H1 (cell line): Measurements from ENCODE around the gene FCN2. TPM values are rescaled to one million over a fixed set of nuclear protein-coding genes. Genes with fewer than 3 reads are reported as not detected.

Source experiments
- CTCF ChIA-PET: fragments of 300-600 bp; sonication (Branson Sonifier 250); formaldehyde crosslinking; loops from one replicate; lab custom pipeline; 2021; ENCODE audit not compliant: partially characterized antibody; lab: Charles Lee
- POLR2A ChIA-PET: fragments of 300-600 bp; sonication (Branson Sonifier 250); formaldehyde crosslinking; loops from one replicate; lab custom pipeline; 2021; ENCODE audit warnings: inconsistent platforms; ENCODE audit not compliant: partially characterized antibody; lab: Charles Lee
- DNase-seq, 2 experiments: peaks; one replicate each; pipeline versions ENCODE4 v3.0.0 to v3.0.0-alpha.2; 2010 to 2022; ENCODE audit warnings: low spot score in 2 of 2, low read depth in 1 of 2, mixed read lengths in 1 of 2
- FAIRE-seq: peaks from 2 replicates; lab custom pipeline; 2011; peaks lifted over from hg19 to GRCh38; lab: Jason Lieb, UNC
- H2AFZ ChIP-seq: 2 replicates; pipeline ENCODE4 v1.8.1; 2012; ENCODE audit warnings: low read length, inconsistent platforms
- H2AK5ac ChIP-seq: 2 replicates; pipeline ENCODE4 v1.6.1; 2013; ENCODE audit warnings: low read depth, low read length
- H2BK120ac ChIP-seq: replicated peaks from 2 replicates; pipeline ENCODE3; 2013; ENCODE audit warnings: low read depth, low read length, inconsistent platforms
- H2BK12ac ChIP-seq: 2 replicates; pipeline ENCODE4 v1.6.1; 2013; ENCODE audit warnings: low read depth, low read length
- H2BK15ac ChIP-seq: 2 replicates; pipeline ENCODE4 v1.6.1; 2013; ENCODE audit warnings: low read length
- H2BK20ac ChIP-seq: 2 replicates; pipeline ENCODE4 v1.6.1; 2013; ENCODE audit warnings: low read length
- H2BK5ac ChIP-seq: 2 replicates; pipeline ENCODE4 v1.6.1; 2013; ENCODE audit warnings: low read depth, low read length
- H3K14ac ChIP-seq: 2 replicates; pipeline ENCODE4 v1.6.1; 2013; ENCODE audit warnings: inconsistent platforms; ENCODE audit not compliant: insufficient read length
- H3K18ac ChIP-seq: 2 replicates; pipeline ENCODE4 v1.6.1; 2013; ENCODE audit warnings: low read length; ENCODE audit errors: extremely low read depth
- H3K23ac ChIP-seq: 2 replicates; pipeline ENCODE4 v1.6.1; 2013; ENCODE audit warnings: inconsistent platforms; ENCODE audit not compliant: insufficient read length
- H3K23me2 ChIP-seq: 2 replicates; pipeline ENCODE4 v1.6.1; 2013; ENCODE audit warnings: low read depth, low read length
- H3K27ac ChIP-seq: 2 replicates; pipeline ENCODE4 v1.6.1; 2011; ENCODE audit warnings: low read depth, low read length, inconsistent platforms
- H3K27me3 ChIP-seq, 4 experiments: replicated peaks in 1 of 4; 1 replicate in 1 of 4; 2 replicates in 3 of 4; pipeline versions ENCODE4 v1.6.1 to v1.8.1; 2011 to 2013; ENCODE audit warnings: low read length in 3 of 4, mild to moderate bottlenecking in 3 of 4, inconsistent platforms in 2 of 4, mixed read lengths in 2 of 4, moderate library complexity in 1 of 4; ENCODE audit not compliant: control insufficient read depth in 3 of 4, insufficient read depth in 3 of 4; ENCODE audit errors: extremely low read depth in 1 of 4
- H3K36me3 ChIP-seq, 4 experiments: 2 replicates each; pipeline versions ENCODE4 v1.6.1 to v1.8.1; 2011 to 2013; ENCODE audit warnings: mild to moderate bottlenecking in 4 of 4, low read length in 3 of 4, moderate library complexity in 2 of 4, control low read depth in 1 of 4, inconsistent platforms in 1 of 4; ENCODE audit not compliant: insufficient read depth in 4 of 4, control insufficient read depth in 2 of 4
- H3K4ac ChIP-seq: replicated peaks from 2 replicates; pipeline ENCODE3; 2013; ENCODE audit warnings: low read length, low read depth, mixed read lengths, inconsistent platforms; ENCODE audit not compliant: insufficient read length
- H3K4me1 ChIP-seq, 4 experiments: replicated peaks in 1 of 4; 1 replicate in 1 of 4; 2 replicates in 3 of 4; pipeline versions ENCODE4 v1.6.1 to v1.8.1; 2011 to 2013; ENCODE audit warnings: low read length in 3 of 4, inconsistent platforms in 2 of 4, mixed read lengths in 1 of 4; ENCODE audit not compliant: insufficient read depth in 4 of 4, control insufficient read depth in 3 of 4
- H3K4me2 ChIP-seq, 2 experiments: 2 replicates each; pipeline versions ENCODE4 v1.6.1 to v1.8.1; 2011 to 2013; ENCODE audit warnings: low read depth in 2 of 2, low read length in 2 of 2, control low read depth in 1 of 2, inconsistent platforms in 1 of 2, mild to moderate bottlenecking in 1 of 2; ENCODE audit not compliant: insufficient read depth in 1 of 2
- H3K4me3 ChIP-seq, 4 experiments: fragments of 200-600, 300-600 bp in 1 of 4; sonication (generic), shearing (Covaris generic), sonication (Bioruptor Twin) in 1 of 4; 2 replicates each; pipeline versions ENCODE4 v1.5.1 to v1.8.1; 2011 to 2016; ENCODE audit warnings: low read length in 4 of 4, low read depth in 3 of 4, control low read depth in 2 of 4, inconsistent platforms in 2 of 4, mild to moderate bottlenecking in 2 of 4, mixed read lengths in 1 of 4, moderate library complexity in 1 of 4; ENCODE audit not compliant: insufficient read depth in 2 of 4; ENCODE audit errors: extremely low read depth in 1 of 4
- H3K56ac ChIP-seq: replicated peaks from 2 replicates; pipeline ENCODE3; 2013; ENCODE audit warnings: low read depth, mild to moderate bottlenecking, mixed read lengths, low read length, inconsistent platforms; ENCODE audit not compliant: insufficient read length
- H3K79me1 ChIP-seq: 2 replicates; pipeline ENCODE4 v1.6.1; 2013; ENCODE audit warnings: low read depth, low read length, control low read depth
- H3K79me2 ChIP-seq, 2 experiments: 2 replicates each; pipeline versions ENCODE4 v1.6.1 to v1.8.1; 2012 to 2013; ENCODE audit warnings: low read length in 2 of 2, mild to moderate bottlenecking in 2 of 2, inconsistent platforms in 1 of 2; ENCODE audit not compliant: insufficient read depth in 2 of 2, control insufficient read depth in 1 of 2
- H3K9ac ChIP-seq, 4 experiments: replicated peaks in 1 of 4; 1 replicate in 1 of 4; 2 replicates in 3 of 4; pipeline versions ENCODE4 v1.6.1 to v1.8.1; 2011 to 2013; ENCODE audit warnings: low read depth in 3 of 4, low read length in 3 of 4, control low read depth in 2 of 4, mild to moderate bottlenecking in 2 of 4, moderate library complexity in 2 of 4, inconsistent platforms in 1 of 4; ENCODE audit errors: extremely low read depth in 1 of 4
- H3K9me3 ChIP-seq, 2 experiments: 2 replicates each; pipeline versions ENCODE4 v1.6.1 to v1.8.1; 2012 to 2013; ENCODE audit warnings: mild to moderate bottlenecking in 2 of 2, moderate library complexity in 2 of 2, control low read depth in 1 of 2, inconsistent platforms in 1 of 2, low read depth in 1 of 2, low read length in 1 of 2, mixed read lengths in 1 of 2; ENCODE audit not compliant: insufficient read depth in 2 of 2
- H4K20me1 ChIP-seq, 2 experiments: replicated peaks in 1 of 2; 2 replicates each; pipeline versions ENCODE3 to v1.8.1; 2011 to 2013; ENCODE audit warnings: inconsistent platforms in 2 of 2, low read length in 2 of 2, mild to moderate bottlenecking in 1 of 2; ENCODE audit not compliant: insufficient read depth in 2 of 2, control insufficient read depth in 1 of 2
- H4K5ac ChIP-seq: 2 replicates; pipeline ENCODE4 v1.6.1; 2013; ENCODE audit warnings: low read length, low read depth, mixed read lengths, inconsistent platforms; ENCODE audit not compliant: insufficient read length
- H4K8ac ChIP-seq: 2 replicates; pipeline ENCODE4 v1.8.0; 2013; ENCODE audit warnings: mild to moderate bottlenecking, moderate library complexity, low read length, inconsistent platforms; ENCODE audit not compliant: insufficient read depth; ENCODE audit errors: extremely low read depth
- H4K91ac ChIP-seq: replicated peaks from 2 replicates; pipeline ENCODE3; 2013; ENCODE audit warnings: low read length, mixed read lengths, inconsistent platforms; ENCODE audit not compliant: insufficient read length
- ATF3 ChIP-seq: IDR thresholded peaks from 2 replicates; pipeline ENCODE4 v1.6.1; 2011; ENCODE audit warnings: low read depth, mild to moderate bottlenecking, low read length; ENCODE audit not compliant: insufficient read depth
- BCL11A ChIP-seq, 2 experiments: IDR thresholded peaks; one replicate each; pipeline ENCODE4 v1.6.1; 2011; ENCODE audit warnings: low read depth in 2 of 2, low read length in 2 of 2, mild to moderate bottlenecking in 2 of 2
- CHD1 ChIP-seq: IDR thresholded peaks from 2 replicates; pipeline ENCODE4 v1.6.1; 2012; ENCODE audit warnings: low read depth, low read length, improper control_type of control experiment
- EZH2 ChIP-seq: fragments of 200-600 bp; sonication (generic); IDR thresholded peaks from 2 replicates; pipeline ENCODE4 v1.7.1; 2012; ENCODE audit warnings: low read depth, mild to moderate bottlenecking, moderate library complexity, low read length, inconsistent platforms; ENCODE audit not compliant: severe bottlenecking
- GABPA ChIP-seq: IDR thresholded peaks from 2 replicates; pipeline ENCODE4 v1.6.1; 2011; ENCODE audit warnings: mild to moderate bottlenecking, low read length, moderate library complexity, borderline replicate concordance; ENCODE audit not compliant: insufficient read depth
- KDM5A ChIP-seq: fragments of 200-600 bp; IDR thresholded peaks from 2 replicates; pipeline ENCODE4 v1.7.1; 2012; ENCODE audit warnings: mild to moderate bottlenecking, low read length, inconsistent platforms, mixed read lengths
- MAFK ChIP-seq: IDR thresholded peaks from 2 replicates; pipeline ENCODE4 v1.6.1; 2012; ENCODE audit warnings: low read depth, mild to moderate bottlenecking, improper control_type of control experiment, low read length
- POLR2A ChIP-seq, 2 experiments: IDR thresholded peaks; 1 replicate in 1 of 2; 2 replicates in 1 of 2; pipeline ENCODE4 v1.6.1; 2011; ENCODE audit warnings: low read depth in 2 of 2, low read length in 2 of 2, mild to moderate bottlenecking in 2 of 2; ENCODE audit errors: control extremely low read depth in 1 of 2
- POU5F1 ChIP-seq: IDR thresholded peaks from 2 replicates; pipeline ENCODE4 v1.6.1; 2011; ENCODE audit warnings: low read depth, mild to moderate bottlenecking, low read length, moderate library complexity
- RFX5 ChIP-seq: IDR thresholded peaks from 2 replicates; pipeline ENCODE4 v1.6.1; 2011; ENCODE audit warnings: low read depth, low read length, improper control_type of control experiment, borderline replicate concordance
- SAP30 ChIP-seq: fragments of 300-600 bp; sonication (generic); IDR thresholded peaks from 2 replicates; pipeline ENCODE4 v1.7.1; 2012; ENCODE audit warnings: low read length, moderate library complexity, mild to moderate bottlenecking, inconsistent platforms; ENCODE audit not compliant: insufficient read depth, insufficient replicate concordance
- SRF ChIP-seq: IDR thresholded peaks from 2 replicates; pipeline ENCODE4 v1.6.1; 2011; ENCODE audit warnings: mild to moderate bottlenecking, low read depth, low read length, moderate library complexity
- TBP ChIP-seq: IDR thresholded peaks from 2 replicates; pipeline ENCODE4 v1.6.1; 2011; ENCODE audit warnings: low read depth, low read length, improper control_type of control experiment
- TCF12 ChIP-seq: IDR thresholded peaks from 2 replicates; pipeline ENCODE4 v1.6.1; 2011; ENCODE audit warnings: low read depth, mild to moderate bottlenecking, low read length
- WGBS, 2 experiments: shearing (Covaris generic) in 1 of 2; methylation state at CpG; one replicate each; pipeline versions ENCODE4 v1.1.6 to v1.1.7; 2013 to 2015; ENCODE audit warnings: low lambda C conversion rate in 2 of 2, mixed read lengths in 2 of 2, inconsistent platforms in 1 of 2, low coverage in 1 of 2, missing lambda C conversion rate in 1 of 2; ENCODE audit not compliant: insufficient replicate concordance in 2 of 2, insufficient coverage in 1 of 2, insufficient read length in 1 of 2; ENCODE audit errors: extremely low coverage in 1 of 2, missing lambda C conversion rate in 1 of 2; 5-methylcytosine and 5-hydroxymethylcytosine counted together
- polyA plus RNA-seq, 7 experiments: library from polyadenylated mRNA; depleted of rRNA in 3 of 7; stranded (reverse) in 5 of 7; unstranded in 2 of 7; fragments of >200 nt in 5 of 7; fragments of 200-250 nt in 2 of 7; gene quantifications; 1 replicate in 5 of 7; 2 replicates in 1 of 7; 4 replicates in 1 of 7; pipeline versions ENCODE4 v1.2.1 to v1.2.3, GENCODE V29; 2011 to 2013; ENCODE audit warnings: missing spikeins in 2 of 7, mixed read lengths in 2 of 7
- total RNA-seq: library from RNA; stranded (reverse); fragmentation: NEBNext Ultra II Directional; extraction: Animal tissue kit (Norgen Biotek cat#: 25700); gene quantifications from 2 replicates; pipeline ENCODE4 v1.2.1, GENCODE V29; 2021

The FCN2 gene
- total and polyA plus RNA-seq, 2 of the 8 experiments (the other 6 are each of a cell fraction or from before 2014, with no cell fraction given) = not detected

GRCh38 chr9:134835987-134836386 lies 44.6 kb upstream of the FCN2 start:
- H3K27me3 ChIP-seq = no peaks in the 10 kb centered on the region
- ChIA-PET POLR2A (interaction anchor here (1.1 kb wide), 1 partner anchor 27 kb away, joined by 3 read pairs; no protein-coding TSS in a partner anchor), CTCF (interaction anchor here (1.0 to 2.1 kb wide), 5 partner anchors 9 to 147 kb away, joined by 3 to 8 read pairs (median 3); no protein-coding TSS in a partner anchor)
- WGBS, 2 experiments = 94% methylated on average over 13 of the region's 13 CpGs; no CpG with 5 or more reads in 1 of the 2 experiments
- no peak overlapping the region; the same call in 1 of the 2 replicates for H4K8ac ChIP-seq
- H3K4me1 ChIP-seq = no peaks in the 10 kb centered on the region
- TF ChIP-seq MAFK (no peak), POLR2A (IDR thresholded peaks at IDR 0.05; ENCODE audit: control extremely low read depth in 1 of 2, low read depth in 2 of 2, low read length in 2 of 2) (no peak), KDM5A (no peak), SAP30 (no peak), TBP (no peak), SRF (no peak), TCF12 (no peak), CHD1 (no peak), GABPA (no peak), POU5F1 (no peak), BCL11A (IDR thresholded peaks at IDR 0.05; ENCODE audit: low read depth in 2 of 2, low read length in 2 of 2) (no peak), RFX5 (no peak), ATF3 (no peak), EZH2 (no peak)
- no peaks in the 10 kb centered on the region for H4K20me1 ChIP-seq
- H3K9me3 ChIP-seq = no peaks in the 10 kb centered on the region
- no peak for FAIRE-seq
- no peaks in the 10 kb centered on the region for H3K36me3 ChIP-seq
- H3K4me3 ChIP-seq = no peak overlapping the region
- no peak overlapping the region for H2BK120ac ChIP-seq
- H2BK20ac ChIP-seq = no peak overlapping the region
- no peak overlapping the region for H3K27ac ChIP-seq
- no peak overlapping the region for H3K4me2 ChIP-seq
- H3K56ac ChIP-seq = no peak overlapping the region
- H3K23me2 ChIP-seq = no peaks in the 10 kb centered on the region
- H2BK5ac ChIP-seq = no peak overlapping the region
- no peak overlapping the region for H4K5ac ChIP-seq
- H2AFZ ChIP-seq = no peak overlapping the region
- H3K4ac ChIP-seq = no peak overlapping the region
- H3K18ac ChIP-seq = no peak overlapping the region
- no peak overlapping the region for H3K23ac ChIP-seq
- no peak overlapping the region for H4K91ac ChIP-seq
- H3K79me1 ChIP-seq = no peaks in the 10 kb centered on the region
- no peak overlapping the region for H2BK12ac ChIP-seq
- H3K14ac ChIP-seq = no peak overlapping the region
- no peak overlapping the region for H2AK5ac ChIP-seq
- DNase-seq = no peak
- no peak overlapping the region for H2BK15ac ChIP-seq
- H3K9ac ChIP-seq = no peak overlapping the region
- H3K79me2 ChIP-seq = no peaks in the 10 kb centered on the region
